ENCODE measurements around the gene INPP5D. TPM values are rescaled to one million over a fixed set of nuclear protein-coding genes. Genes with fewer than 3 reads are reported as not detected.
"Not testable (repeated sequence)": the region's sequence is repeated elsewhere in the genome, so short reads cannot be mapped to it uniquely, and the experiment has no call there.

INPP5D gene
- total RNA-seq, 1 donor from 2014 or later, result 9.1 TPM

DNA sequence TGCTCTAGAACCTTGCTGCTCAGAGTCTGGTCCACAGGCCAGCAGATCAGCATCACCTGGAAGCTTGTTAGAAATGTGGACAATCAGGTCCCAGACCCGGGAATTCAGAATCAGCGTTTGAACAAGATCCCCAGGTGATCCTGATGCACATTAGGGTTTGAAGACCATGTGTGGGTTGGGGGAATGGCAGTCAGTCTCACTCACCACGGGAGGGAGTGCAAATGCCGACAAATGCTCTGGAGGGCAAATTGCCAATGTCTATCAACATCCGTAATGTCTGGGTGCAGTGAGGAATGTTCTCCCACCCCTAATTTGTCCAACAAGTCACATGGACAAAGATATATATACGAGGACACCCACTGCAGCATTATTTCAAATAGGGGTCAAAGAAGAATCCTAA is 34.5 kb downstream of the INPP5D start:
- no peak for DNase-seq

DNA sequence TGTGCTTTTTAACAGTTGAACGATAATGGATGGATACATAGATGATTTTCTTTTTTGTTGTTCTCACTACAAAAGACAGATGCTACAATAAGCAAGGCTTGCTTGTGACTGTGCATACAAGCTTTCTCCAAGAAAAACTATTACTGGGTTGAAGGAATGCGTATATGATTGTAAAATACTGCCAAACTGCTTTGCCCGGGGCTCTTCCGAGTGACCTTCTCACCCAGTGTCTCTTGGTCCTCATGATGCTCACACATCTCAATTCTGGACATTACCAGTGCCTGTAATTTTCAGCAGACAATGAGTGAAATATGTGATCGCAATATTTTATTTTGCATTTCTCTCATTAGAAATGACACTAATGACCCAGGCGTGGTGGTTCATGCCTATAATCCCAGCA is 35.9 kb downstream of the INPP5D start:
- no peak for DNase-seq

DNA sequence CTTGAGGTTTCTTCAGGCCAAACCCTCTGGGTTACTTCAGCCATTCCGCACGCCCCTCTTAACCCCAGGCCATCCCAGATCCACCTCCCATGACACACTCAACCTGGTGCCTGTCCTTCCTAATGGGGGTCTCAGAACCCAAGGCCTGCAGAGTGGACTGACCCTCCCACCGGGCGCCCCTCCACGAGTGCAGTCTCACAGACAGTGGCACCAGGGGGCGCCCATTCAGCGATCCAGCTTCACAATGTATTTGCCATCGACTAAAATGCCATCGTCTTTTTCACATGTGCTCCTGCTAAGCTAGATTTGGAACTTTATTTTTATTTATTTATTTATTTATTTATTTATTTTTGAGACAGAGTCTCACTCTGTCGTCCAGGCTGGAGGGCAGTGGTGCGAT is 38.5 kb downstream of the INPP5D start:
- DNase-seq, result no peak

DNA sequence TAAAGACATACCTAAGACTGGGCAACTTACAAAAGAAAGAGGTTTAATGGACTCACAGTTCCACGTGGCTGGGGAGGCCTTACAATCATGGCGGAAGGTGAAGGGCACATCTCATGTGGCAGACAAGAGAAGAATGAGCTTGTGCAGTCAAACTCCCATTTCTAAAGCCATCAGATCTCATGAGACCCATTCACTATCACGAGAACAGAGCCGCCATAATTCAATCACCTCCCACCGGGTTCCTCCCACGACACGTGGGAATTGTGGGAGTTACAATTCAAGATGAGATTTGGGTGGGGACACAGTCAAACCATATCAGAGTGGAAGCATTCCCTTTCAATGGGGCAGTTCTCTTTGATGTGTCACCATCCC is 39.7 kb downstream of the INPP5D start:
- not testable (repeated sequence) for DNase-seq

DNA sequence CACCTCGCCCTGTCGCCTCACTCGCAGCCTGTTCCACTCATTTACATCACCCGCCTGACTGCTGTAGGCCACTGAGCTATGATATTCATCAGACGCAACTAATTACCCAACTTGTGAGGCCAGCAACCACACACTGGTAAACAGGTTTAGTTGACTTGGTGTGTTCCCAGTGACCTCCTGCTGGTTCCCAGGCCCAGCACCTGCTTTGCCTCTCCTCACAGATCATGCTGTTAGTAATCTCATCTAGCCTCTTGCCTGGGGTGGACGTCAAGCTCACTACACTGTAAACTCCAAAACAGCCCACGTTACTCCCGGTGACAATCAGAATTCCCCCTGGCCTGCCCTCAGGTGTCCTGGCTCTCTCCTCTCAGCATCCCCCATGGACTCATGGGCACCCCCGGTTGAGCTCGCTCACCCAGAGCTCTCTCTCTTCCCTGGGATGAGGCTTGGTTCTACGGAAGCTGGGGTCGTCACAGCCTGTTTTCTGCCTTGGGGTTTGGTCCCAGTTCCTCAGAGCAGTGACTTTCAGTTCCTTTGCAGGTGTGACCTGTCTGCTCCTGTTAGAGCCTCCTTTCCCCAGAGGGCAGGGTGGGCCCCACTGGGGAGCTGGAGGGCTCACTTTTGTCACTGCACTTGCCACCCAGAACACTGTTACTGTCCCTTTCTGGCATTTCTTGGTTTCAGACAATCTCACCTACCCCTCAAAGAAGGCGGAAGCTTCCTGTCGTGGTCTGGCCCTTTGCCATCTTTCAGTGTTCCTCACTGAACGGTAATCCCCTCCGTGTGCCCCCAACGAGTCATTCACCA is 40.3 kb downstream of the INPP5D start:
- no peak for DNase-seq

DNA sequence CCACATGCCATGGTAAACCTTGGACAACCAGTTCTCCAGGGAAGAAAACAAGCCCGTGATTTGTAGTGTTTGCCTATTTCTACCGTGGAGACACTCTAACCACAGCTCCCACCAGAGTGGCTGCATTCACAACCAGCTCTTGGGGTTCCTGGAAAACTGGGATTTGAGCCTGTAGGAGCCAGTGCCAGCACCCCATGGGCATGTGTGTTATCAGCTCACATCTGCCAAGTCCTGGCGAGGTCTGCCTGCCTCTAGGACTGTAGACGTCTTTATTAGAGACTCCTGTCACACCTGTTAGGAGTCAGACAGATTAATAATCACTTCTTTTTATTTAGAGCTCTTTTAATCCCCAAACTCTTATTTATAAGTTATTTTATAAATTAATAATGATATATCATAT is 41.0 kb downstream of the INPP5D start:
- no peak for DNase-seq

DNA sequence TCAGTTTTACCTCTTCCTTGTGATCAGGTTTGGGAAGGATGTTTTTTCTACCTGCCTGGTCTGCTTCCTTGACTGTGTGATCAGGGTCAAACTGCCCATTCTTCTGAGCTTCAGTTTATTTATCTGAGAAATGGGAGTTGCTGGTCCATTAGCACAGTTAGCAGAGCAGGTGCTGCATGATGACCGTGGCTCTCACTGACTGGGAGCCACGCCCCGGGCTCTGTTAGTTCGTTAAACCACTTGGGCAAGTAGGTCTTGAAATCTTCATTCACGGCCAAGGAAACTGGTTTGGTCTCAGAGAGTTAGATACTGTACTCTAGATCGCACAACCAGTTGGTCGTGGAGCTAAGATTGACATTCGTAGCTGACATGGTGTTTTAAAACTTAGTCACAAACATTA is 41.7 kb downstream of the INPP5D start:
- DNase-seq, result no peak

DNA sequence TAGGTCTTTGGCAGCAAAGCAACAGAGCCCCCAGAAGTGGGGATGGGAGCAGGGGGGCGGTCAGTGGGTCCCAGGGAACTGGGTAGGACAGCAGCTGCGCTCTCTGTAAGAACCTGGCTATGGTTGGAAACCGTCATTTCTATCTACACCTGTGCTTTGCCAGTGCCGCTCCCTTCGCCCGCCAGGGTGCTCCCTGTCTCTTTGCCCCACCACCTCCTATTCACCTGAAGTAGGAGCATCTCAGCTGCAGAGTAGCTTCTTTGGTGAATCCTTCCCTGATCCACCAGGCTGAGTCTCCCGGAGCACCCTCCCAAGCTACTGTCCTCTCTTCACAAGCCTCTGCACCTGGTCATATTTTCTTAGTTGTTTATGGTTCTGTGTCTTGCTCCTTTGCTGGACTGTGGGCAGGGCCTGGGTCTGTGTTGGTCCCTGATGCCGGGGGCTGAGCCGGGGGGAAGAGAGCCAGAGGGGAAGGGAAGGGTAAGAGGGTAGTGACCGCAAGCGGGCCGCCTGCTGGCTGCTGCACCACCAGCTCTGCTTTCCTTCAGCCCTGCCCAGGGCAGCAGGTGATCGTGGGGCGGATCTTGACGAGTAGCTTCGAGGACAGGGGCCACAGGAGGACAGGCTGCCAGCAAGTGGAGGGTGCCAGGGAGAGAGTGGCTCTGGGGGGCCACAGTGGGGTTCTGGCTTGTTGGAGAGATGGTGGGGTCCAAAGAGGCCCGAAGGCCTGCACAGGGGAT is 45.2 kb downstream of the INPP5D start:
- DNase-seq, result no peak

DNA sequence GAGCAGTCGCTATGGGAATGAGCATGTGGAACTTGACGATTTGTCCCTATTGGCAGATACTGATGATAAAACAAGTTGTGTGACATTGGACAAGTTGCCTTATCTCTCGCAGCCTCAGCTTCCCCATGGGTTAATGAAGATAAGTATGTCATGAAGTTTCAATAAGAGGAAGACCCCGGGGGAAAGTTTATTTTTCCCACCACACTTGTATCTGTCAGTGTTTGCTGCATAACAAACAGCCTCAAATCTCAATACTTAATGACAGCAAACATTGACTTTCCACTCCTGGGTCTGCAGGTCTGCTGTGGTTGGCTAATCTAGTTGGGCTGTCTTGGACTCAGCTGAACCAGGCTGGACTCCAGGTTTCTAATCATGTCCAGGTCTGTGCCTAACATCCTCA is 45.8 kb downstream of the INPP5D start:
- no peak for DNase-seq

DNA sequence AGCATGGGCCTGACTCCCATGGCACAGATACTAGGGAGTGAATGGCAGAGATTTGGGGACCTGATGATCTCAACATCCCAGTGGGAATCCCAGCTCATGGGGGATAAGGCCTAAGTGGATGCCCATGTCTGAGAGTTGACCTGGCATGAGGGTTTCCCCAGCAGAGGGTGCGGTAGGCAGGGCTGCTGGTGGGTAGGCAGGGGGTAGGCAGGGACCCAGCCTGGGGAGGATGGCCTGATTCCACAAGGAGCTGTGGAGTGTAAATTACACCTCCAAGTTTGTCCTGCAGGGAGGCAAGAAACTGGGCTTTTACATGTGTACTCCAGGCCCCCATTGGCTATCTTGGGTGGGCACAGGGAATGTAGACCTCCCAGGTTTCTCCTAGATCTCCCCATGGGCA is 46.9 kb downstream of the INPP5D start:
- DNase-seq, result no peak

DNA sequence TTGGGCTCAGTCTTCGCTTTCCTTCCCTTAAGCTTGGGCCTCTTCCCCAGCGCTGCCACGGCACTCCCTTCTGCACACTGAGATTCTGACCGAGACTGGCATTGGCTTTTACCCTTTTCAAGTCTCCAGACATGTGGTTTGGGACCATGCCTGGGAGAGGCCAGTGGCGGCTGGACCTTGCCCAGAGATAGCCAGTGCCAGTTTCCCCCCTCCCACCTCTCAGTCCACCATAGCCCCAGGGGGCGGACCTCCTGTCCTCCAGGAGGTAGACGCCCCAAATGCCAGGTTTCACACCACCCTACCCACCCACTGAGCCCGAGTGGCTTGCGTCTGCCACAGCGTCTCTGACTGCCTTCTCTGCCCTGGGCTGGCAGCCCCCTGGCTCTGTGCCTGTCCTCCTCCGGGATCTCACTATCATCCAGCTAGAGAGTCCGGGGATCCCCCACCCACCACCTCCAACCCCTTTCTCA is 47.7 kb downstream of the INPP5D start:
- no peak for DNase-seq

DNA sequence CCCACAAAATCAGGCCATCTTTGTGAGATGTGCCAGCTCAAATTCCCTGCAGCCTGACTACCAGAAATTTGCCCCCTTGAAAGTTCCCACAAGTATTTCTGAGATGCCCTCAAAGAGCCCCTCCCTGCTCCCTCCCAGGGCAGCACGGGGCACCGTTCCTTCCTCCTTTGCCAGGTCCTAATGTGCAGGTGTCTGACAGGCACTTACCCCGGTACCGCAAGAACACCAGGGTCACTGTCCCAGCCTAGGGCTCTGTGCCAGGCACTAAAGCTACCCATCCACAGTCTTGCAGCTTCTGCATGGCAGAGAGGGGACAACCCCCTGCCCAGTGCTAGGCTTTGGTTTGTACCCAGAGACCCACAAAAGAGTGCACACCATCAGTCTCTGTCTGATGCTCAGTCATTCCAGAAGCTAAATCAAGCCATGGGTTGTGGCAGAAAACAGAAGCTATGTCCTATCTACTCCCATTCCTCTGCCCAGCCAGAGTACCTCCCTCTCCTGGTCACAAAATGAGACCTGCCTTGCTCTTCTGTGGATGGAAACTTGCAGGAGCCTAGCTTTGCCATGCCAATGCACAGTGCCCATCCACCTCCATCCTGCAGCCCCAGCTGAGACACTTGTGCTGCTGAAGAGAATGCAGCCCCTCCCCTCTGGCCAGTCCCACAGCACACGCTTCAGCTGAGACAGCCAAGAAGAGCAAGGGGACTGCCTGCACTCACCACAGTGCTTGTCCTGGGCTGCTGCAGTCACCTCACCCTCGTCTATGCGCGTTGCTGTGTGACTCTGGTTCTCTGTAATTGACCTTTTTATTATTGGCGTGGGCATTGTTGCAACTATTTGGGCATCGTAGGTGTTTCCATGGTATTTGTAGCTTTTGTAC is 48.7 kb downstream of the INPP5D start:
- DNase-seq, result no peak

DNA sequence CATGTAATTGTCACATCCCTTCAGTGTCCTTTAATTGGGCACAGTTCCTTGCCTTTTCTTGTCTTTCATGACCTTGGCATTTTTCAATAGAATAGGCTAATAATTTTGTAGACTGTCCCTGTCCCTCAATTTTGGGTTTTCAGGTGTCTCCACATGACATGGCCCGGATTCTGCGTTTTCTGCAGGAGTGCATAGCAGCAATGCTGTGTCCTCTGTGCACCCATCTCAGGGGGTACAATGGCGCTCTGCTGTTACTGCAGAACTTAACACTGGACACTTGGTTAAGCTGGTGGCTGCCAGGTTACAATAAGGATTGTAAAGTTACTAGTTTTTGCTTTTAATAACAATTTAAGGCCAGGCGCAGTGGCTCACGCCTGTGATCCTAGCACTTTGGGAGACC is 51.3 kb downstream of the INPP5D start:
- DNase-seq, result no peak

DNA sequence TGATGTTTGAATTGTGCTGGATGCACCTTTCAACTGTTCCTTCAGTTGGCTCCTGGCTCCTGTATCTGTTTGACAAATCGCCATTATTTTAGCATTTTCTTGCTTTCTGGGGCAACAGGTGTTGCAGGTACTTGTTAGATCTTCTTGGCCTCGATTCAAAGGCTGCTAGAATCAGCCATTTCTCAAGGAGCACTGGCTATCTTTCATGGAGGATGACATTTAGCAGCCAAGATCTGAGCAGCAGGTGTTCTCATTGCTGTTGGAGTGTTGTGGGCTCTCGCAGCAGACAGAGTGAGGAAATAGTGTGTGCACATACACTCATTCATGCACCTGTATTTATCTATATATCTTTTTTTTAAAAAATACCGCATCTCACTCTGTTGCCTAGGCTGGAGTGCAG is 52.2 kb downstream of the INPP5D start:
- DNase-seq, result no peak

DNA sequence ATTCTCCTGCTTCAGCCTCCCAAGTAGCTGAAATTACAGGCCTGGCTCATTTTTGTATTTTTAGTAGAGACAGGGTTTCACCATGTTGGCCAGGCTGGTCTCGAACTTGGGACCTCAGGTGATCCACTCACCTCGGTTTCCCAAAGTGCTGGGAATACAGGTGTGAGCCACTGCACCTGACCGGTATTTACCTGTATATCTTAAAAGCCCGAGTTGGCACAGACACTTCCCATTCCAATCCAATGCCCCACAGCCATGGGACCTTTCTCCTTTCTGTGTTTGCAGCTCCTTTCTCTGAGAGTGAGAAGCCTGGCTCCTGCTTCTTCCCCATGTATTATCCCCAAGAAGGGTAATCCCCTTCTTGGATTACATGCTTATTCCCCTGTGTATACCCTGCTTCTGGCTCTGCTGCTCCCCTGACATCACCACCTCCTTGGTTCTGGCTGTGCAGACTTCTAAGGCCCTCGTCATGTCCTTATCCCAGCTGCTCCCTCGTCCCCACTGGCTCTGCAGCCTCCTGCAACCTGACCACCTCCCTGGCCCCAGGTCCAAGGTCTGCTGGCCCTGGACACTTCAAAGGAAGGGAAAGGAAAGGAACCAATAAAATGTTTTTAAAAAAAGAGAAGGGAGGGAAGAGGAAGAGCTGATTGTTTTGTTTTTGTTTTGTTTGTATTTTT is 52.8 kb downstream of the INPP5D start:
- no peak for DNase-seq

DNA sequence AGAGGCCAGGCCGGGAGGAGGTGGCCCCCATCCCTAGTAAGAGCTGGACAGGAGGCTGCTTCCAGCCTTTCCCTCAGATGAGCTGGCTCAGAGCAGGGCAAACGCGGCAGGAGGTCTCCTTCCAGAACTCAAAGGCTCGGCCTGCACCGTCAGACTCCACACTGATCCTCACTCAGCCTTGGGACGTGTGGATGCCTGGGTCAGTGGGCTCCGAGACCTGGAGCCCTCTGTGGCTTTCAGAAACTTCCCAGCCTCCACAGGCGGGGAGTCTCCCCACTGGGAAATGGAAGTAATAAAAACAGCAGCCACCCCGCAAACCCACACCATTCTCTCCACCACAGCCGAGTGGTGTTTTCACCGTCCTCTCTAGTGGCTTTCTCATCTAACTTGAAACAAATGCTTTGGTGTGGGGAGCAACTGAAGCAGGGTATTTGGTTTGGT is 54.3 kb downstream of the INPP5D start:
- DNase-seq, result no peak

DNA sequence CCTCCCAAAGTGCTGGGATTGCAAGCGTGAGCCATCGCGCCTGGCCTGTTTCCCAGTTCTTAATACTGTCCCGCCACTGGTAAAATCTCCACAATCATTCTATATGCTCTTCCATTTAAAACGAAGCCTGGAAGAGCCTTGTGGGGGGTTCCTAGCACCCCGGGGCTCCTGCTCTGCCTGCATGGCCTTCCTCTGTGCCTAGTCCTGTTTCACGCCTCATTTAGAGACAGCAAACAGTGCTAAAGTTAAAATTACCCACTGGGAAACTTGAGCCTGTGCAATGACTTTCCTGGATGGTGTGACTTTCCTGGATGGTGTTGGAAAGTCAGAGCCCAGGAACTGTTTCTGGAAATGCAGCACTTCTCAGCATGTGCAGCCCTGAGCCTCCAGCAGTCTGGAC is 55.0 kb downstream of the INPP5D start:
- DNase-seq, result no peak

DNA sequence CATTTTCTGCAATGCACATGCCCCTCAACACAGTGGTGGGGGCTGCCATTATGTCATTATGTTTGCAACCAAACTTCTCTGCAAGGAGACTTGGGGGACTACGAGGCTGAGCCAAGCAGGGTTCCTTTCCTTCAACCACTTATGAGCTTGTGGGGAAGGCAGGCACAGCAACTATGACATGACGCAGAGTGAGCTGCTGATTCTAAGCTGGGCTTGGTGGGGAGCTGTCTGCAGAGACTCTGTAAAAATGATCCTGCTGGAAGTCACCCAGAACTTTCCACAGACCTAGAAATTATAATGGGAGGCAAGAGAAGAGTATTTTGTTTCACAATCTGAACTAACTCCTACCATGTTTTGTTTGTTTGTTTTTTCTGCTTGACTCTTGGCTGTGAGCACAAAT is 55.6 kb downstream of the INPP5D start:
- no peak for DNase-seq

DNA sequence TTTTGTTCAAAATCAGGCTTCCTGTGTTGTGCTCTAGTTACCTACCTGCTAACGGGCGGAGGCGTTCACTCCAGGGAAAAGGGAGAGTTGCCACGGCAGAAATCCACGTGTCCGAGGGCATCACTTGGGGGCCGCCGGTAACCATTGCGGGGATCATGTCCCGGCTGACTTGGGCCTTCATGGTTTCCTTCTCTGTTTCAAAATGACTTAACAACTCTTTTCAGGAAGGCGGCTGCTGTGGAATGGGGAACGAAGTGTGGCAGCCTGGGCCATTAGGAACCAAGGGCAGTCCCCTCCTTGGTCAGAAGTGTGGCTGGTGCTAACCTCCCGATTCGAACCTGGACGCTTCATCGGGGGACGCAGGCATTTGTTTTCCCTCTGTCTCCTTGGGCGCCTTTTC is 56.8 kb downstream of the INPP5D start:
- DNase-seq, result no peak

DNA sequence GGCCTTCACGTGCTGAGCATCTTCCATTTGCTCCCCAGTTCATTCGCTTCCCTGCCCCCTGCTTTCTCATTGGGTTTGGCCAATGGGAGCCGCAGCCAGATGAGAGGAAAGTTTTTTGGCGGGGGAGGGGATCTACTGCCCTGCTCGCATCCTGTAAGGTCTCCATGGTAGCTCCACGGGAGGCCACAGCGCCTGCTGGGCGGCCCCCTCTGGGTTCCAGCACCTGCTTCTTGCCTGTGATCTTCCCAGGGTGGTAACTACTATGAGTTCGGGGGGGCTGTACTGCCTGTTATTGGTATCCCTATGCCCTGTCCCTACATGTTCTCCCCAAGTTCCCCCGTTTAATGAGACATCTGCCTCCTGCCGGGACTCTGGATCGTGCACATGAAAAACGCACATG is 57.2 kb downstream of the INPP5D start:
- no peak for DNase-seq

DNA sequence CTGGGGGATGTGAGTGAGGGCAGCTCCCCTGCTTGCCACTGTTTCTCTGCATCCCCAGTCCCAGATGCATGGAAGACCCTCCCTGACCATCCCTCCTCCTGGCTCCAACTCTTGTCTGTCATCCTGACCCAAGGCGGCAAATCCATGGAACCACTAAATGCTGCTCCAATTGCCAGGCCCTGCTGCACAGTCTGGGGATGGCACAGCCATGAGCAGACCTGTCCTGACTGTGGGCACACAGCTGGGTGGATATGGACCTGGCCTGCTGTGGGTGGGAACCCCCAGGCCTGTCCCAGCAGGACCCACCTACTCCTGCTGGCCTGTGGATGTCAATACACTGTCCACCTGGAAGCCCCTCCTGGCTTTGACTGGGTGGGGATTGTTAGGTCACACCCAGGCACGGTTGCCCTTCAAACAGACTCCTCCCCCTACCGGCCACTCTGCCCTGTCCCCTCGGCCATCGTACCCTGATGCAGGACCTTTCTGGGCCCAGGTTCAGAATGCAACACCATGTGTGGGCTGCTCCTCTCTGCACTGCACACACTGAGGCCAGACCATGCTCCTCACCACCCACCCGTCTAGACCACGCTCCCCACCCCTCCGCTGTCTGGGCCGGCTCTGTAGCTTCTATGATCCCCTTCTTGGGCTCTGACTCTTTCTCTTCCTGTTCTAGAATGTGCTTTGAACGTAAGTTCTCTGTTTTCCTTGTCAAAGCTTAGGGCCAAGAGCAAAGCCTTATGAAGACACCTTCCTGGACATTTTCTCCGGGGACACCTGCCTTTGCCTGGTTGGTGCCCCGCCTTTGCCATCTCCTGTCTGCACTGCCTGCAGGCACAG is 57.9 kb downstream of the INPP5D start:
- DNase-seq, result no peak
